Retina (tissue), 1 donor: Measurements from ENCODE around the gene ZNF30.
A peak's percentile ranks its signal among the peaks of the same experiment; 100 is the strongest.
"Not testable (repeated sequence)": the region's sequence is repeated elsewhere in the genome, so short reads cannot be mapped to it uniquely, and the experiment has no call there.

Source experiments
- DNase-seq: peaks from one replicate; pipeline ENCODE4 v3.0.0-alpha.2; 2016

ZNF30 gene

DNA sequence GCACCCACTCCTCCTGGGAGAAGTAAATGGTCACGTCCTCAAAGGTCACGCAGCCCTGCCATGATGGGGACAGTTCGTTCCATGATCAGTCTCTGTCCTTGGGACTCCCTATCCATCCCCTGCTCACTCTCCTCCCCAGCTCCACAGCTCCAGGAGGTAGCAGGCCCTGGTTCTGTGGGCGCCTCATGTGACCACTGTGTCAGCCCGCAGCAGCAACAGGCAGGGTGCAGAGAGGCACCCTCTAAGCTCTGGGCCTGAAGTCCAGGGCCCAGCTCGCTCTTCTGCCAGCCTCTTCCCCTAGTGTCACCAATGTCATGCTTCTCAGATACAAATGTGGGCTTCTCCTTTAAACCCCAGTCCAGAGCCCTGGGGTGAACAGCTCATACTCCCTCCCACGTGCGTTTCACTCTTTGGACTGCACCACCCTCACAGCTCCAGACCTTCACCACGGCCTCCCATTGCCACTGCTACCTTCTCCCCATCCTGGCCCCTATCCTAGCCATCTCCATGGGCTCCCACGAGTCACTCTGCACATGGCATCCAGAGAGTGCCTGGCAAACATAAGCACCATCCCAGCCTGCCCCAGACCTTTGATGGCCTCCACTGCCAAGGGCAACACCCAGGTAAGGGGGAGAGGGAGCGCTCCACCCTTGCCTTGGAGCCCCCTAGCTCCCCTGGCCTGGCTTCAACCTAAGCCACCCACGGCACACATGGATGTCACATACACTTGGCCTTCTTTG, 34.4 kb downstream of the ZNF30 start:
- DNase-seq: no peak

DNA sequence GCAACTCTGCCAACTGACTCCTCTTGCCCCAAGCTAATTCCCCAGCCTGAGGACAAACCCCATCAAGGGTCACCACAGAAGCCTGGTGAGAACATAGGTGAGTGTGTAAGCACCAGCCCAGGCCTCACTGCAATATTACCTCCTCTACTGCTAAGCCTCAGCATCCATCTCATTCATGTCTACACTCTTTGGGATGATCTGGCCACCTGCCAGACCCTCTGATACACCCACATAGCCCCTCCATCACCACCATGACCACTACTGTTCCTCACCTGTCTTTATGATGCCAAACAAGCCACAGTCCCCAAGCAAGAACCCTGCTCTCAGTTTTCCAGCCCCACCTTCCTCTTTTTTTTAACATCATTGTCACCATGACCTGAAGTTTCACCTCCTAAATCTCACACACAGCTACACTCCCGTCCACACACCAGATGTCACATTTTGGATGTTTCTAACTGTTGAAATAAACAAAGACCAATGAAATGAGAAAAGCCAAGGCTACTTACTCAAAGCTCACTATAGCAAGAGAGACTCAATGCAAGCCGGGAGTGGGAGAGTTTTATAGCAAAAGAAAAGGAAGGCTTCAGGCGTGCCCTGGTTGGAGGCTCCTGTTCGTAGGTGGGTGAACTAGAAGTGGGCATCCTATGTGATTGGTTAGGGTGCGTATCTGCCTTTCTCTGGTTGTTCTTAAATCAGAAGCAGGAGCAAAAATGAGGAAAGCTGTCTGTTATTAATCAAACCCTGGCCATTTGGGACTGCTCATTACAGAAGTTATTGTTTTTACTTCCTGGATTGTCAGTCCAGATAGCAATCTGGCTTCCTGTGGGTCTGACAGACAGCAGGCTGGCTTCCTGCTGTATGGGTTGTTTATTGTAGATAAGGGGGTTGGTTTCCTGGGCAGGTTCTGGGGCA, 35.3 kb downstream of the ZNF30 start:
- no peak for DNase-seq

DNA sequence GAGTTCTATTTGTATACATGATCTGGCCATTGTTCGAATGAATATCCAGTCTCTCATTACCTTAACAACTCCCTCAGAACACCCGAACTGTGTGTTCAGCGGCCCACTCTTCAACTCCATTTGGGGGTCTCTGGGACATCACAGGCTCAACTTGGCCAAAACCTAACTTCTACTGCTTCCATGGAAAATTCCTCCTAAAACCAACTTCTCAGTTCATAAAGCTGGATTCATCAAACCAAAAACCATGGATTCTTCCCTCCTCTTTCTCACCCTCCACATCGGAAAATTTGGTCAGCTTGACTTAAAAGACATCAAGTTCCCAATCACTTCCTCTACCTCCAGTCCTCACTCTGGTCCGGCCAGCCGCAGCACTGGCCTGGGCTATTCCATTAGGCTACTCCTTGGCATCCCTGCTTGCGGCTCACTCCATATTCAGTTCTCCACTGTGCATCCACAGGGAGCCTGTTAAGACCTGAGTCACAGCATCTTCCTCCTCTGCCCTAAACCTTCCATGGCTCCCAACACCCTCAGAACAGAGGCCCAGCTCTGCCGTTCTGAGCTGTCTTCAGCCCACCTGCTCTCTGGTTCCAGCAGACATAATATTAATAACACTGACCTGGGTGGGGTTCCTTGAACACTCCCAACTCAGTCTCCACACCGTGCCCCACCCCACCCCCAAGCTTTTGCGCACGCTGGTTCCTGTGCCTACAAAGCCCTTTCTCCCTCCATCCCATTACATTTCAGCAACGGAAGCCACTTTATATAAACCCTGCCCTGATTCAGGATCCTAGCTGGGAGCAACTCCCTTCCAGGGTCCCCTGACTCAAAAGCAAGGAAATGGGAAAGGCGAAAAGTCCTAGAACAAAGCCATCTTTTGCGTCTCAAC, 36.2 kb downstream of the ZNF30 start:
- DNase-seq: no peak

DNA sequence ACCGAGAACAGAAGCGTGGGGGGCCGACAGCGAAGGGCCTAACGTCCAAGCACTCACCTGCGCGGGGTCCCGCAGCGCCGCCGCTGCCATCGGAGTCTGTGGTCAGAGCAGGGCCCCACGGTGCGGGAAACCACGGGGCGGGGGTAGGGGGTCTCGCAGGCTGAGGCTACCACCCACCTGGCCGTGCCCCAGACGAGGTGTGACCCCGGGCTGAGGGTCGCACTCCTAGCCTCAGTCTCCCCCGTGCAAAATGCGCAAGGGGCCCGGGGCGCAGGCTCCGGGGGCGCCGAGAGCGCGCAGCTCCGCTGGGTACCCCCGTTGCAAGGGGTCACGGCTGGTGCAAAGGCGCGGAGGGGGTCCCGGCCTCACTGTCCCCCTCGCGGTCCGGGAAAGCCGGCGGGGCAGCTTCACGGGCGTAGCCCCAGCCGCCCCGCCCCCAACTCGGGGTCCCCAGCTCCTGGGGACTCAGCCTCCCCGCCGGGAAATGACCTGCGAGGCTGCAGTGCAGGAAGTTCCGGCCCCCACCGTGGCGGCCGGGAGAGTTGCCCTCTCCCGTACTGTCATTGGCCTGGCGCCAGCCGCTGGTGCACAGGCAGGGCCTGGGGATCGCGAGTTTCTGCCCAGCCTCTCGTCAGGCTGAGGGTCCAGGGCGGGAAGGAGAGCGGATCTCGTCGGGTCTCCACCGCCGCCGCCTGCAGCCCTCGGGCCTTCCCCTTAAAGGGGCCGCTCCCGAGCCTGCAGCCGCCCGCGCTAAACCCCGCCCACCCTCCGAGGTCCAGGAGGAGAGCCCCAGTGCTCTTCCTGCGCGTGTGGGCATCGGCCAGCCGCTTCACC, 37.1 kb downstream of the ZNF30 start, which contains the start of gene ZNF792:
Gene ZNF792 (minus strand): TSS at position 657 of the 834 bp plus-strand sequence. CDS start 567 bp downstream, at position 90.
- peak; percentile 87 for DNase-seq

DNA sequence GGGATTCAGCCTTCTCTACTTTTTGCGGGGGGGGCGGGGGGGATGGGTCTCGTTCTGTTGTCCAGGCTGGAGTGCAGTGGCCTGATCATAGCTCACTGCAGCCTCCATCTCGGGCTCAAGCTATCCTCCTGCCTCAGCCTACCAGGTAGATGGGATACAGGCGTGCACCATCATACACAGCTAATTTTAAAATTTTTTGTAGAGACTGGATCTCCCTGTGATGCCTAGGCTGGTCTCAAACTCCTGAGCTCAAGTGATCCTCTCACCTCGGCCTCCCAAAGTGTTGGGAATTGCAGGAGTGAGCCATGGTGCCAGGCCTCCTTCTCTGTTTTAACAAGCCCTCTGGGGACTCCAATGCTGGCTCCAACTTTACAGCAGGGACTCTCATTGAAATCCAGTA, 37.9 kb downstream of the ZNF30 start:
- no peak for DNase-seq

DNA sequence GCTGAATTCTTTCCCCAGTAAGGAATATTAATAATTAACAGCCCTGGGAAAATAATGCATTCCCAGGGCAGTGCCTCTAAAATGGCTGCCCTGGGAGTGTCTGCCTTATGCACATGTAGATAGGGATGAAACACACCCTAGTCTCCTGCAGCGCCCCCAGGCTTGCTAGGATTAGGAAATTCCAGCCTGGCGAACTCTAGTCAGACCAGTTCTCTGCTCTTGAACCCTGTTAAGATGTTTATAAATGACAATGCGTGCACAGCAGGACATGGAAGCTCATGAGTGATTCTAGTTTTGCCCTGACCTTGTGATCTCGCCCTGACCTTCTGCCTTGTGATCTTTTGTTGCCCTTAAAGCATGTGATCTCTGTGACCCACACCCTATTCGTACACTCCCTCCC, 38.8 kb downstream of the ZNF30 start:
- DNase-seq: not testable (repeated sequence)

DNA sequence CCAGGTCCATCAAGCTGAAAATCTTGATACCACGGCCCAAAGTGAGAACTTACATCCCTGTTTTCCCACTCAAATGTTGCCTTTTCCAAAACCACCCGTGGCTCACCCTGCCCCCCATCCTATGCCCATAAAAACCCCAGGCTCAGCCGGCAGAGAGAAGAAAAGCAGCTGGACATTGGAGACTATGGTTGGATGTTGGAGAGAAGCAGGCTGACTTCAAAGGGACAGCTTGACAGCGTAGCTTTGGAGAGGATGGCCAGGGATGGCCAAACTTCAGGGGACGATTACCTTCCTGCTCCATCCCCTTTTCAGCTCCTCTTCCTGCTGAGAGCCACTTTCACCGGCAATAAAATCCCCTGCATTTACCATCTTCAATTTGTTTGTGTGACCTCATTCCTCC, 40.8 kb downstream of the ZNF30 start:
- no peak for DNase-seq

DNA sequence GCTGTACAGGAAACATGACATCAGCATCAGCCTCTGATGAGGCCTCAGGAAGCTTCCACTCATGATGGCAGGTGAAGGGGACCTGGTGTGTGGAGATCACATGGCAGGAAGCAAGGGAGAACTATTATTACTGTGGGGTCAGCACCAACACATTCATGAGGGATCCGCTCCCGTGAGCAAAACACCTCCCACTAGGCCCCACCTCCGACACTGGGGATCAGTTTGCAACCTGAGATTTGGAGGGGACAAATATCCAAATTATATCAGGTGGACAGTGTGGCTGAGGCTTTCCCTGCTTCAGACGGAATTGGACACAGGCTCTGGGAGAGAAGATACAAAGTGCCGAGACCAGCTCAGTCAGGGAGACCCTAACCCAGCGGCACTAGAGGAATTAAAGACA, 43.0 kb downstream of the ZNF30 start:
- DNase-seq: no peak

DNA sequence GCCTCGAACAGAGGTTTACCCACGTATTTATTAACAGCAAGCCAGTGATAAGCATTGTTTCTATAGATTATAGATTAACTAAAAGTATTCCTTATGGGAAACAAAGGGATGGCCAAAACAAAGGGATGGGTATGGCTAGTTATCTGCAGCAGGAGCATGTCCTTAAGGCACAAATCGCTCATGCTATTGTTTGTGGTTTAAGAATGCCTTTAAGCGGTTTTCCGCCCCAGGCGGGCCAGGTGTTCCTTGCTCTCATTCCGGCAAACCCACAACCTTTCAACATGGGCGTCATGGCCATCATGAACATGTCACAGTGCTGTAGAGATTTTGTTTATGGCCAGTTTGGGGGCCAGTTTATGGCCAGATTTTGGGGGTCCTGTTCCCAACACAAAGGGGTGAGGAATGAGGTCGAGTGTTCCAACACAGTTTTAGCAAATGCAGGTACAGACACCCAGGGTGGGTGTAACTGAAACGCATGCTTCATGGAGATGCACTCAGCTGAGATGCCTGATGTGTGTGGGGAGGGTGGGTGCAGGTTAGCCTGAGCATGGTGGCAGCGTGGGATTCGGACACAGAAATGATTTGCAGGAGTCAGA, 43.6 kb downstream of the ZNF30 start:
- not testable (repeated sequence) for DNase-seq

DNA sequence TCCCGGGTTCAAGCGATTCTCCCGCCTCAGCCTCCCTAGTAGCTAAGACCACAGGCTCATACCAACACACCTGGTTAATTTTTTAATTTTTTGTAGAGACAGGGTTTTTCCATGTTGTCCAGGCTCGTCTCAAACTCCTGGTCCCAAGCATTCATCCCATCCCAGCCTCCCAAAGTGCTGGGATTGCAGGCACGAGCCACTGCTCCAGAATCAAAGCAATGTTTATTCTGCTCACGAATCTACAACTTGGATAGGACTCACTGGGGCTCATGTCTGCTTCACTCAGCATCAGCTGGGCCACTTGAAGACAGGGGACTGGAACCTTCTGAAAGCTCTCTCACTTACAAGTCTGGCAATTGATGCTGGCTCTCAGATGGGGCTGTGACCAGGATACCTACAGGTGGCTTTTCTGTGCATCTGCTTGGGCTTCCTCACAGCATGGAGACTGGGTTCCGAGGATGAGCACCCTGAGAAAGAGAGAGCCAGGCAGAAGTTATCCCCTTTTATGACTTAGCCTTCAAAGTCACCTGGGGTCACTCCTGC, 45.5 kb downstream of the ZNF30 start:
- DNase-seq: no peak

DNA sequence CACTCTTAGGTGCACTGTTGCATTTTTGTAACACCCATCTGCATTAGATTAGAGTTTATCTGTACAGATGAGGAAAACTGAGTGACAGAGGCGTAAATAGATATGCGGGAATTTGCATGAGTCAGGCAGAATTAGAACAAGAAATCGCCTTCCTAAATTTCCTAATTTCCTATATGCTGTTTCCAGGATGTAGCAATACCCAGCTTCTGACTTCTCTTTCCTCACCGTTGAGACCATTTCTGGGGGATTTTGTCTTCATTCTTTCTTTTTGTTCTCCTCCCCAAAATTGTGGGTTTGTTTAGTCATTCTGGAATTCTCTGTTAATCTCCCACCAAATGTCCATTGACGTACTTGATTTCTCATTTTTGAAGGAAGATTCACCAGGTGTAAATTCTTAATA, 47.9 kb downstream of the ZNF30 start:
- DNase-seq: no peak

DNA sequence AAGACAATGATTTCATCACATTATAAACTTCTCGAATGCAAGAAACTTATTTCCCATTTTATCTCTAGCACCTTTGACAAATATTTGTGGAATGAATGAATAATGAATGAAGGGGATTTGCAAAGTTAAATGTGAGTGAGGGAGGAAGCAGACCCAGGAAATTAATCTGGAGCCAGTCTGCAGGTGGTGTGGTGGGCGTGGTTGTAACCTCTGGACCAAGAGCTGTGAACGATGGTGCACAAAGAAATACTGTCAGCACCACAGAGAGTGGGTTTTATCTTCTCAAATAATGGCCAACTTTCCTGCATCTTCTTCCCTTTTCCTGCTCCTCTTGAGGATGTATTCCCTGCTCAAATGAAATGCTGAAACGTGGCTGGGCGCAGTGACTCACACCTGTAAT, 48.4 kb downstream of the ZNF30 start:
- DNase-seq: no peak

DNA sequence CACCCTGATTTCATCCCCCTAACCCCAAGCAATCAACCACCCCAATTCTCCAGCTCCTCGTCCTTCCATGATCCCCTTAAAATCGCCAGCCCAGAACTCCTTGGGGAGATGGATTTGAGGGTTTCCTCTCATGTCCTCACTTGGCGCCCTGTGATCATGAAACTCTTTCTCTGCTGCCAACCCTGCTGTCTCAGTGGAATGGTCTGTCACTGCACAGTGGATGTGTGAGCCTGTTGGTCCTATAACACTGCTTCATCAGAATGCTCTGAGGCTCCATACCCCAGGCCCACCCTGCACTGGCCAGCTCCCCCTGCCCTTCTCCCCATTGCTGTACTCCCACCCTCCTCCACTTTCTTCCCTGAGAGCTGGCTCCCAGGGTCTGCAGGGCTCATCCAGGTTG, 49.9 kb downstream of the ZNF30 start:
- no peak for DNase-seq

DNA sequence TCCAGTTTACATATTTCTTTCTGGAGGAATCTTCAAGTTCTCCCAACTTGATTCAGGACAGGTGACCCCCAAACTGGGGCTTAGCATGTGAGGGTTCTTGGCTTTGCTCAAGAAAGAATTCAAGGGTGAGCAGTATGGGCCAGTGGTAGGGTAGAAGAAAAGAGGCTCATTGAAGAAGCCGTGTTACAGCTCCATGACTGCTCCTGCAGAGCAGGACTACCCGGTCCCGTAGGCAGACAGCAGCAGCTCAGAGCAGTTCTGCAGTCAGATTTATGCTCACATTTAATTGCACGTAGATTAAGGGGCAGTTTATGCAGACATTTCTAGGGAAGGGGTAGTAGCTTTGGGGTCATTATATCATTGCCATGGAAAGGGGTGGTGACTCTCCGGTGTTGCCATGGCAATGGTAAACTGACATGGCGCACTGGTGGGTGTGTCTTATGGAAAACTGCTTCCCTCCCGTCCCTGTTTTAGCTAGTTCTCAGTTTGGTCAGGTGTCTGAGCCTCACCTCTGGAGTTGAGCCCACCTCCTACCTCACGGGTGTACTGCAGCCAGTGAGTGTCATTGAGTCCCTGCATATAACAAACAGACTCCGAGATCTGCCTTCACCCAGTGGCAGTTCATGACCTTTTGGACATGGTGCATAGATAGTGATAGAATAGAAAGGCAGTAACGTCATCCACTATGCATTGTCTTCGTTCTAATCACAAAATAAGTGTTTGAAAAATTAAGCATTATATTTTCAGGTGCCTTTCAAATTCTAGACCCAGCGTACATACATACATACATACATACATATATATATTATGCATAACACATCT, 53.3 kb downstream of the ZNF30 start:
- no peak for DNase-seq

DNA sequence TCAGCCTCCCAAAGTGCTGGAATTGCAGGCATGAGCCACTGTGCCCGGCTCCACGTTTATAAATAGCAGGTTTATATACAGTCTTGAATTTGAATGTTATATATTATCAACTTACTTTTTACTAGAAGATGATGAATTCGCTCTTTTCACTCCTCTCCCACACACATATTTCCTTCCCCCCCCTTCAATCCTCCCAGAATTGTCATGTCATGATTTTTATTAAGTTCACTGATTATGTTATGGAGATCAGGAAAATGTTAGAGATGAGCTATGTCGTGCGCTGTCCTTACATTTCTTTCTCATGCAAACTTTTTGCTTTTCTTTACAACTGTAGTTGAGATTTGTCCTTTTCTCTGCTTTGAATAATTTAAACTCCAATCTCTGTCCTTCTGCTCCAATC, 55.6 kb downstream of the ZNF30 start:
- DNase-seq: no peak

DNA sequence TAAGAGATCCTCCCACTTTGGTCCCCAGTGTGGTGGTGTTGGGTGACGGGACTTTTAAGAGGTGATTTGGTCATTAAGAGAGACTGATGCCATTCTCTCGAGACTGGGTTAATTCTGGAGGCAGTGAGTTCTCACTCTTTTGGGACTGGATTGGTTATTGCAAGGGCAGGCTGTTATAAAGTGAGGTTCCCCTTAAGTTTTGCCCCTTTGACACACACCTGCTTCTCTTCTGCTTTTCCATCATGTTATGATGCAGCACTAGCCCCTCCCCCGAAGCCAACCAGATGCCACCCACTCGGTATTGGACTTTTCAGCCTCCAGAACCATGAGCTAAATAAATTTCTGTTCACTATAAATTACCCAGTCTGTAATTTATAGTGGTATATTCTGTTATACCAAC, 57.1 kb downstream of the ZNF30 start:
- no peak for DNase-seq

DNA sequence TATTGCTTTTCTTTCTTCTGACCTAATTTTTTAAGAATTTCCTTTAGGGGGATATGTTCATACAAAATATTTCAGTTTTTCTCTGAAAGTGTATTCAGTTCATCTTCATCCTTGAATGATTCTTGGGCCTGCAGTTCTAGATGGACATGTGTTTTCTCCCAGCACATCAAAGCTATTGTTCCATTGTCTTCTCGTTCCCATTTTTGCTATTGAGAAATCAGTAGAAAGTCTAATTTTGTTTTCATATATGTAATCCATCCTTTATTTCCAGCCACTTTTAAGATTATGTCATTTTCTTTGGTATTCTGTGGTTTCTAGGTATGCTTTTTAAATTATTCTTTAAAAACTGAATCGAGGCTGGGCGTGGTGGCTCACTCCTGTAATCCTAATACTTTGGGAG, 57.6 kb downstream of the ZNF30 start:
- DNase-seq: no peak

DNA sequence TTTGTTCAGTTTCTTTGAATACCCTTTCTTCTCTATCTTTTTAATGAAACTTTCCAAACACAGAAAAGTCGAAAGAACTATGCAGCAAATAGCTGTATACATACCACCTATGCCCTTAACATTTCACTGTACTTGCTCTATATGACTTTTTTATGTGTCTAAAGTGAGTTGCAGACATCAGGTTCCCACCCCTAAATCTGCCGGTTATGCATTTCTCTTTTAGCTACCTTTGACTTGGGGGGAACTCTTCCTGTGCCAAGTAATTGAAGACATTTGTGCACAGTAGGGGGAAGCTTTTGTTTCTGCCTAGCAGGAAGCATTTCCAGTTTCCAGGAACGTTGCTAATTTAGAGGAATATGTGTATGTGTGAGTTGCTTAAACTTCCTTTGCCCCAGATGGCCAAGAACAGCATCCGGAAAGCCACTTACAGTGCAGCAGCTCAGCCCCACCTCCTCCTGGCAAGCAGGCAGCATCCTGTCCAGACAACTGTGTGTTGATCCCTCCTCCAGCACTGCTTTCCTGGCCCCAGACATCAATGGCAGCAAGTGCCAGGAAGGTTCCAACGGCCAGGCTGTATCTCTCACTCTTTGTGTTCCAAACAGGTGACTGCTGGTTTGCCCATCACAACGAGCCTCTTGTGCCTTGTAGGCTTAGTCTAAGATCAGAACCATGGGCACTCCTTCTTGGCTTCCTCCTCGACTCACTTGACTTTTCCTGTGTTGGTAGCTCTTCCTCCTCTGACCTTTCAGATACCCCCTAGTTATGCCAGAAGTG, 58.7 kb downstream of the ZNF30 start:
- no peak for DNase-seq

DNA sequence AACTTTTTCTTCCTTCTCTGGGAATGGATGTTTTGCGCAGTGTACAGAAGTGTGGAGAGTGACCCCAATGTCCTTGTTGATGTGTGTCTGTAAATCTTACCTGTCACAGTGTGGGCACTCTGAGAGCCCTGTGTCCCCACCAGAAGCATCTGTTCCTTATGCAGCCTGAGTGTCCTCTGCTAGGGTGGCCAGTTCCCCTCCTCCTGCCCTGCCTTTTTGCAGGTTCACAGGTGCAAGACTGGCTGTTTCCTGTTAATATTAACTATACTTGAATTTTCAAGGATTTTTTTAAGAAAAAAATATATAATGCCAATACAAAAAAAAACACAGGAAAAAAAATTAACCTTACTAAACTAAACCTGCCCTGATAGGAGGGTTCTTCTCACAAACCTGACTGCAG, 61.4 kb downstream of the ZNF30 start:
- no peak for DNase-seq

DNA sequence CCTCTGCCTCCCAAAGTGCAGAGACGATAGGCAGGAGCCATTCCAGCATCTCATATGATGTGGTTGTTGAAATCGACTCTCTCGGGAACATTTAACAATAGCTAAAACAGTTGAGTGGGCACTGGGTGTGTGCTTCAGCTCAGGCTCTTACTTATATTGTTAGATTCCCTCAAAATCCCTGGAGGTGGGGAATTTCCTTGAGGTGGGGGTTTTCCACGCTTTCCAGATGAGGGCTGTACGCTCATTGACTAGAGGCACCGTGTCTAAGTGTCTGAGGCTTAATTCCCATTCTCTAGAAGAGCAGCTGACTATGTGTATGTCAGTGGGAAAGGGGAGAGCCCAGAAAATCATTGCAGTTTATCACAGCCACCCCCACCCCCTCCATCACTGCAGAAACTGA, 62.6 kb downstream of the ZNF30 start:
- DNase-seq: no peak
